NT2/D1 (cell line): ENCODE data around the gene MAPK13.

Experiments
- YY1 ChIP-seq: IDR thresholded peaks from 2 replicates; pipeline ENCODE4 v1.6.1; 2011; ENCODE audit not compliant: insufficient read length, insufficient read depth
- ZNF274 ChIP-seq: IDR thresholded peaks from 2 replicates; pipeline ENCODE4 v1.6.1; 2011; ENCODE audit warnings: mild to moderate bottlenecking, low read depth, low read length

- TF ChIP-seq ZNF274 = no peak
- no peak for TF ChIP-seq YY1
These were observed 3.6 kb downstream of the MAPK13 start for GRCh38 chr6:36133912-36134311.
